Measurements from ENCODE around the gene FETUB.

Gene FETUB

DNA sequence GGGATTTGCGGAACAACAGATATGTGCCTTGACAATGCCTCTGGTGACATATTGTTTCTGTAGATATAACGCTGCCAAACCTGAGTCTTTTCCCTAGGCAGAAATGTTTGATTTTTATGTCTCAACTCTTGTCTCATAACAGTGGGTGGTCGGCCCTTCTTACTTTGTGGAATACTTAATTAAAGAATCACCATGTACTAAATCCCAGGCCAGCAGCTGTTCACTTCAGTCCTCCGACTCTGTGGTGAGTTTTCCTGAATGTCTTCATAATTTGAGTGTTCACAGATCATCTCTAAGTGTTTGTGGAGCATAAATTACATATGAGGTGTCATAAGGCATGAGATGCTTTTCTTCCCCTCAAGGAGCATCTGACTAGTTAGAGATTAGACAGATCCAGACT lies 5.9 kb downstream of the FETUB start:
- WGBS (ENCODE audit: extremely low coverage, insufficient coverage, insufficient read length), result no CpG with 5 or more reads among the region's 4 CpGs

DNA sequence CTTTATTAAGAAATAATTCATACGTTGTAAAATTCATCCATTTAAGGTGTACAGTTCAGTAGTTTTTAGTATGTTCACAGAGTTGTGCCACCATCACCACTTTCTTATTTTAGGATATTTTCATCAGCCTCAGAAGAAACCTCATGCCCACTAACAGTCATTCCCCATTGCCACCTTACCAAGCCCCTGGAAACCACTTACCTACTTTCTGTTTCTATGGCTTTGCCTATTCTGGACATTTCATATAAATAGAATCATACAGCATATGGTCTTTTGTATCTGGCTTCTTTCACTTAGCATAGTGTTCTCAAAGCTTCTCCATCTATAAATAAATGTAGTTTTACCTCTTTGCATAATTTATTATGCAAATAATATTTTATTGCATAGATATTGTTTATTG lies 6.6 kb downstream of the FETUB start:
- H2BK12ac ChIP-seq (ENCODE audit: low read length), result no peak overlapping the region
- no peaks in the 10 kb centered on the region for H3K9me3 ChIP-seq (ENCODE audit: insufficient read depth, low read depth, low read length)
- WGBS (ENCODE audit: extremely low coverage, insufficient coverage, insufficient read length), result no CpG with 5 or more reads among the region's 1 CpG
- no peak overlapping the region for H2BK120ac ChIP-seq (ENCODE audit: insufficient read depth, low read length, poor library complexity)
- no peaks in the 10 kb centered on the region for H3K4me1 ChIP-seq (ENCODE audit: control insufficient read depth in 1 of 2, insufficient read depth in 2 of 2, low read length in 2 of 2)
- no peak overlapping the region for H3K14ac ChIP-seq (ENCODE audit: low read length)
- H3K79me2 ChIP-seq (ENCODE audit: control insufficient read depth, insufficient read depth, low read length, poor library complexity), result no peaks in the 10 kb centered on the region
- no peak overlapping the region for H3K18ac ChIP-seq (ENCODE audit: low read length)
- H3K9ac ChIP-seq (ENCODE audit: low read length), result no peak overlapping the region
- no peaks in the 10 kb centered on the region for H3K27me3 ChIP-seq (ENCODE audit: insufficient read depth, low read length)
- H4K8ac ChIP-seq (ENCODE audit: low read depth, low read length), result no peak overlapping the region
- no peak overlapping the region for H2AK5ac ChIP-seq (ENCODE audit: low read length)
- no peaks in the 10 kb centered on the region for H3K36me3 ChIP-seq (ENCODE audit: control insufficient read depth in 1 of 2, insufficient read depth in 2 of 2, low read length in 2 of 2)
- H3K4me3 ChIP-seq (ENCODE audit: low read depth, low read length), result no peak overlapping the region
- no peak for DNase-seq
- H3K23ac ChIP-seq (ENCODE audit: low read length), result no peak overlapping the region
- H4K12ac ChIP-seq (ENCODE audit: low read depth, low read length), result no peak overlapping the region
- H2BK5ac ChIP-seq (ENCODE audit: low read depth, low read length, poor library complexity), result no peak overlapping the region
- no peak overlapping the region for H4K91ac ChIP-seq (ENCODE audit: low read depth, low read length)
- no peak overlapping the region for H3K27ac ChIP-seq (ENCODE audit: low read depth, low read length)
- H3K4ac ChIP-seq (ENCODE audit: low read depth, low read length), result no peak overlapping the region
- no peak overlapping the region for H3K4me2 ChIP-seq (ENCODE audit: low read length)
- no peaks in the 10 kb centered on the region for H3K79me1 ChIP-seq (ENCODE audit: low read length)
- no peak overlapping the region for H2AFZ ChIP-seq (ENCODE audit: insufficient read depth, low read length, poor library complexity)

More for the DNA sequence above, 5.9 kb downstream of the FETUB start:
- Histone ChIP-seq H3K27me3 (ENCODE audit: insufficient read depth, low read length) (no peaks in the 10 kb centered on the region), H2BK5ac (ENCODE audit: low read depth, low read length, poor library complexity) (no peak overlapping the region), H4K91ac (ENCODE audit: low read depth, low read length) (no peak overlapping the region), H3K4ac (ENCODE audit: low read depth, low read length) (no peak overlapping the region), H4K8ac (ENCODE audit: low read depth, low read length) (no peak overlapping the region), H3K79me2 (ENCODE audit: control insufficient read depth, insufficient read depth, low read length, poor library complexity) (no peaks in the 10 kb centered on the region), H3K27ac (ENCODE audit: low read depth, low read length) (no peak overlapping the region), H3K14ac (ENCODE audit: low read length) (no peak overlapping the region), H2BK120ac (ENCODE audit: insufficient read depth, low read length, poor library complexity) (no peak overlapping the region), H3K4me1 (ENCODE audit: control insufficient read depth in 1 of 2, insufficient read depth in 2 of 2, low read length in 2 of 2) (no peaks in the 10 kb centered on the region), H3K9ac (ENCODE audit: low read length) (no peak overlapping the region), H3K9me3 (ENCODE audit: insufficient read depth, low read depth, low read length) (no peaks in the 10 kb centered on the region), H3K18ac (ENCODE audit: low read length) (no peak overlapping the region), H2AK5ac (ENCODE audit: low read length) (no peak overlapping the region), H3K36me3 (ENCODE audit: control insufficient read depth in 1 of 2, insufficient read depth in 2 of 2, low read length in 2 of 2) (no peaks in the 10 kb centered on the region), H3K4me2 (ENCODE audit: low read length) (no peak overlapping the region), H3K23ac (ENCODE audit: low read length) (no peak overlapping the region), H2AFZ (ENCODE audit: insufficient read depth, low read length, poor library complexity) (no peak overlapping the region), H4K12ac (ENCODE audit: low read depth, low read length) (no peak overlapping the region), H3K79me1 (ENCODE audit: low read length) (no peaks in the 10 kb centered on the region), H3K4me3 (ENCODE audit: low read depth, low read length) (no peak overlapping the region), H2BK12ac (ENCODE audit: low read length) (no peak overlapping the region)
- no peak for DNase-seq

DNA sequence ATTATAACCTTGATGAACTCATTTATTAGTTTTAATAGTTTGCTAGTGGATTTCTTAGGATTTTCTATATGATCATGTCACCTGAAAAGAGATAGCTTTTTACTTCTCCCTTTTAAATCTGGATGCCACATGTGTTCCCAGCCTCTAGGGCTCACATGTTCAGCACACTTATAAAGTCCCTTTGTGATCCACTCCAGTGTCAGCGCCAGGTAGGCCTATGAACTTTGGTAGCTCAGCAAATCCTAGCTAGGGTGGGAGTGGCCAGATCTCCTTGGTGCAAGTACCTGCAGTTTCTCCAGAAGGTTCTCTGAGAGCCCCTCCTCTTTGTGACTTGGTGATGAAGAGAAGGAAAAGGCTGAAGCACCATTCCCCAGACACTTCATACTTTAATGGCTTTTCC lies 8.7 kb downstream of the FETUB start:
- Histone ChIP-seq H3K27ac (ENCODE audit: low read depth, low read length) (no peak overlapping the region), H4K12ac (ENCODE audit: low read depth, low read length) (no peak overlapping the region), H2BK12ac (ENCODE audit: low read length) (no peak overlapping the region), H4K8ac (ENCODE audit: low read depth, low read length) (no peak overlapping the region), H3K4ac (ENCODE audit: low read depth, low read length) (no peak overlapping the region), H3K4me2 (ENCODE audit: low read length) (no peak overlapping the region), H3K79me1 (ENCODE audit: low read length) (no peaks in the 10 kb centered on the region), H4K91ac (ENCODE audit: low read depth, low read length) (no peak overlapping the region), H3K14ac (ENCODE audit: low read length) (no peak overlapping the region), H2AK5ac (ENCODE audit: low read length) (no peak overlapping the region), H3K79me2 (ENCODE audit: control insufficient read depth, insufficient read depth, low read length, poor library complexity) (no peaks in the 10 kb centered on the region), H2BK120ac (ENCODE audit: insufficient read depth, low read length, poor library complexity) (no peak overlapping the region), H2BK5ac (ENCODE audit: low read depth, low read length, poor library complexity) (no peak overlapping the region), H3K9ac (ENCODE audit: low read length) (no peak overlapping the region), H3K36me3 (ENCODE audit: control insufficient read depth in 1 of 2, insufficient read depth in 2 of 2, low read length in 2 of 2) (no peaks in the 10 kb centered on the region), H3K4me1 (ENCODE audit: control insufficient read depth in 1 of 2, insufficient read depth in 2 of 2, low read length in 2 of 2) (no peaks in the 10 kb centered on the region), H3K4me3 (ENCODE audit: low read depth, low read length) (no peak overlapping the region), H3K9me3 (ENCODE audit: insufficient read depth, low read depth, low read length) (no peaks in the 10 kb centered on the region), H3K23ac (ENCODE audit: low read length) (no peak overlapping the region), H3K27me3 (ENCODE audit: insufficient read depth, low read length) (no peaks in the 10 kb centered on the region), H3K18ac (ENCODE audit: low read length) (no peak overlapping the region), H2AFZ (ENCODE audit: insufficient read depth, low read length, poor library complexity) (no peak overlapping the region)
- DNase-seq, result no peak
- no CpG with 5 or more reads among the region's 1 CpG for WGBS (ENCODE audit: extremely low coverage, insufficient coverage, insufficient read length)

DNA sequence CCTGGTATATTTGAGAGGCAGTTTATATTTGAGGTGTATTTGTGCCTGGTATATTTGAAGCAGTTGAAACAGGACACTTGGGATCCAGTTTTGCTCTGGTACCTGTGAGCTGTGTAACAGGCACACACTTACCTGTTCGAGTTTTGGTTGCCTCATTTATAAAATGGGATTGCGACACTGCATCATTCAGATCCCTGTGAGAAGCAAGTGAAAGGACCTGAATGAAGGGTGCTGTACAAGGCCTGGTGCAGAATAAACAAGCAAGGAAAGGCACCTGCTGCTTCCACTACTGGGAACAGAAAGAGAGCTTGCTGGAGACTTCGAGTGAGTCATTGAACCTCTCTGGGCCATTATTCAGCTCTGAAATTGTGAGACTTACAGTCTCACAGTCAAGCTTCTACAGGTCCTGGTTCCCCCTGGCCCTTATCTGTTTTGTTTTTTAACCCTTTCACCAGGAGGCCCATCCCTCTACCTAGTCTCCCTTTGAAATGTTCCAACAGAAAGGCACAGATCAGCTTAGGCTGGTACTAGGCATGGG lies 11.5 kb downstream of the FETUB start:
- Histone ChIP-seq H3K18ac (ENCODE audit: low read length) (no peak overlapping the region), H3K79me2 (ENCODE audit: control insufficient read depth, insufficient read depth, low read length, poor library complexity) (no peaks in the 10 kb centered on the region), H3K4me3 (ENCODE audit: low read depth, low read length) (no peak overlapping the region), H3K79me1 (ENCODE audit: low read length) (no peaks in the 10 kb centered on the region), H3K4ac (ENCODE audit: low read depth, low read length) (no peak overlapping the region), H3K23ac (ENCODE audit: low read length) (no peak overlapping the region), H3K36me3 (ENCODE audit: control insufficient read depth in 1 of 2, insufficient read depth in 2 of 2, low read length in 2 of 2) (no peaks in the 10 kb centered on the region), H4K91ac (ENCODE audit: low read depth, low read length) (no peak overlapping the region), H3K14ac (ENCODE audit: low read length) (no peak overlapping the region), H4K8ac (ENCODE audit: low read depth, low read length) (no peak overlapping the region), H3K27ac (ENCODE audit: low read depth, low read length) (no peak overlapping the region), H3K9ac (ENCODE audit: low read length) (no peak overlapping the region), H3K4me2 (ENCODE audit: low read length) (no peak overlapping the region), H2AK5ac (ENCODE audit: low read length) (no peak overlapping the region), H2BK120ac (ENCODE audit: insufficient read depth, low read length, poor library complexity) (no peak overlapping the region), H3K9me3 (ENCODE audit: insufficient read depth, low read depth, low read length) (no peaks in the 10 kb centered on the region), H2BK12ac (ENCODE audit: low read length) (no peak overlapping the region), H4K12ac (ENCODE audit: low read depth, low read length) (no peak overlapping the region), H3K4me1 (ENCODE audit: control insufficient read depth in 1 of 2, insufficient read depth in 2 of 2, low read length in 2 of 2) (no peaks in the 10 kb centered on the region), H3K27me3 (ENCODE audit: insufficient read depth, low read length) (no peaks in the 10 kb centered on the region), H2AFZ (ENCODE audit: insufficient read depth, low read length, poor library complexity) (no peak overlapping the region), H2BK5ac (ENCODE audit: low read depth, low read length, poor library complexity) (no peak overlapping the region)
- no CpG with 5 or more reads among the region's 3 CpGs for WGBS (ENCODE audit: extremely low coverage, insufficient coverage, insufficient read length)
- DNase-seq, result no peak

Measured in trophoblast cell (in vitro differentiated cells and primary cell).